Ovary (tissue), 3 donors: Measurements from ENCODE around the gene NFE2L1.

Experiments
- POLR2A ChIP-seq: fragments of 450-650 bp; IDR thresholded peaks from one replicate; pipeline ENCODE4 v1.6.1; 2017; ENCODE audit warnings: antibody characterized with exemption, mild to moderate bottlenecking, moderate library complexity
- TF ChIP-seq, protein P1 (sequence below), 3 donors: fragments of 450-650 bp in 2 of 3; fragments of 200-600 bp in 1 of 3; IDR thresholded peaks; one replicate each; pipeline versions ENCODE4 v1.5.1 to v1.8.0; 2016 to 2022; ENCODE audit warnings: antibody characterized with exemption in 3 of 3, mild to moderate bottlenecking in 1 of 3
- donor health status: DM: no; HTN: no; CAD: no.

DNA sequence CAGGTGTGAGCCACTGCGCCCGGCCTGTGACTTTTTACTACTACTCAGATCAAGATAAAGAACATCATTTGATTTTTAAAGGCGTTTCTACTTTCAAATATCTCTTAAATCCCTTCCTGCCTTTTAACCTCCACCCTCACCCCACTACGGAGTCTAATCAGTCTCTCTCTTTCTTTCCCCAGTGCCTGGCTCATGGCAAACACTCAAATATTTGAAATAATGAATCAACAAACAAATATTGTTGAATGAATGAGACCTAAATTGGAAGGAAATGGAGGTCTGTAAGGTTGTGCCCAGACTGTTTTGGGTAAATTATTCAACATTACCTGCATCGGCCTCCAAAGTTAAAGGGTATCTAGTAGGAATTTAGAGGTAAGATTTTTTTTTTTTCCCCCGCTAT, 25.3 kb upstream of the NFE2L1 start:
- TF ChIP-seq, protein P1, sequence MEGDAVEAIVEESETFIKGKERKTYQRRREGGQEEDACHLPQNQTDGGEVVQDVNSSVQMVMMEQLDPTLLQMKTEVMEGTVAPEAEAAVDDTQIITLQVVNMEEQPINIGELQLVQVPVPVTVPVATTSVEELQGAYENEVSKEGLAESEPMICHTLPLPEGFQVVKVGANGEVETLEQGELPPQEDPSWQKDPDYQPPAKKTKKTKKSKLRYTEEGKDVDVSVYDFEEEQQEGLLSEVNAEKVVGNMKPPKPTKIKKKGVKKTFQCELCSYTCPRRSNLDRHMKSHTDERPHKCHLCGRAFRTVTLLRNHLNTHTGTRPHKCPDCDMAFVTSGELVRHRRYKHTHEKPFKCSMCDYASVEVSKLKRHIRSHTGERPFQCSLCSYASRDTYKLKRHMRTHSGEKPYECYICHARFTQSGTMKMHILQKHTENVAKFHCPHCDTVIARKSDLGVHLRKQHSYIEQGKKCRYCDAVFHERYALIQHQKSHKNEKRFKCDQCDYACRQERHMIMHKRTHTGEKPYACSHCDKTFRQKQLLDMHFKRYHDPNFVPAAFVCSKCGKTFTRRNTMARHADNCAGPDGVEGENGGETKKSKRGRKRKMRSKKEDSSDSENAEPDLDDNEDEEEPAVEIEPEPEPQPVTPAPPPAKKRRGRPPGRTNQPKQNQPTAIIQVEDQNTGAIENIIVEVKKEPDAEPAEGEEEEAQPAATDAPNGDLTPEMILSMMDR (IDR thresholded peaks at IDR 0.05), result no peak
- TF ChIP-seq POLR2A, result no peak
